ENCODE measurements around the gene RDH11.
"Not testable (repeated sequence)": the region's sequence is repeated elsewhere in the genome, so short reads cannot be mapped to it uniquely, and the experiment has no call there.

DNA sequence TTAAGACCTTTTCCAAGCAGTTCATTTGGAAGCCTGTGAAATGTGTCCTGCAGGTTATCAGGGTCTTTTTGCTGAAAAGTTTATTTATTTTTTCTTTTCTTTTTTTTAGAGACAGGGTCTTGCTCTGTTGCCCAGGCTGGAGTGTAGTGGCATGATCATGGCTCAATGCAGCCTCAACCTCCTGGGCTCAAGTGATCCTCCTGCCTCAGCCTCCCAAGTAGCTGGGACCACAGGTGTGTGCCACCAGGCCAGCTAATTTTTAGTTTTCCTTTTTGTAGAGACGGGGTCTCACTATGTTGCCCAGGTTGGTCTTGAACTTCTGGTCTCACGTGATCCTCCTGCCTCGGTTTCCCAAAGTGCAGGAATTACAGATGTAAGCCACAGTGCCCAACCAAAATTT is 23.8 kb upstream of the RDH11 start:
- not testable (repeated sequence) for TF ChIP-seq POLR2A (IDR thresholded peaks at IDR 0.05; ENCODE audit: low read depth, low read length); TAF1 (IDR thresholded peaks at IDR 0.05; ENCODE audit: low read depth, low read length); POLR2AphosphoS5 (IDR thresholded peaks at IDR 0.05; ENCODE audit: low read depth, low read length); PAX5 (IDR thresholded peaks at IDR 0.05; ENCODE audit: insufficient read depth, low read length, severe bottlenecking); SPI1 (IDR thresholded peaks at IDR 0.05; ENCODE audit: low read depth, low read length); POU2F2 (IDR thresholded peaks at IDR 0.05; ENCODE audit: low read depth, low read length)
